NCI-H82 treated with DMSO at 0.1 percent for 48 hours (cell line): Measurements from ENCODE around the gene GPS1.

Experiments used
- DNase-seq: peaks from one replicate; lab custom pipeline; 2025; ENCODE audit not compliant: unreplicated experiment; lab: John Stamatoyannopoulos, UW

Gene GPS1

GRCh38 chr17:82056729-82057621 is 5.3 kb downstream of the GPS1 start:
- no peak for DNase-seq

GRCh38 chr17:82058230-82058854 is 6.6 kb downstream of the GPS1 start:
- DNase-seq = no peak

- no peak for DNase-seq
These were observed 7.2 kb downstream of the GPS1 start for GRCh38 chr17:82058855-82059249.

- DNase-seq = no peak
These were observed 7.7 kb downstream of the GPS1 start for GRCh38 chr17:82059272-82060000.

DNA sequence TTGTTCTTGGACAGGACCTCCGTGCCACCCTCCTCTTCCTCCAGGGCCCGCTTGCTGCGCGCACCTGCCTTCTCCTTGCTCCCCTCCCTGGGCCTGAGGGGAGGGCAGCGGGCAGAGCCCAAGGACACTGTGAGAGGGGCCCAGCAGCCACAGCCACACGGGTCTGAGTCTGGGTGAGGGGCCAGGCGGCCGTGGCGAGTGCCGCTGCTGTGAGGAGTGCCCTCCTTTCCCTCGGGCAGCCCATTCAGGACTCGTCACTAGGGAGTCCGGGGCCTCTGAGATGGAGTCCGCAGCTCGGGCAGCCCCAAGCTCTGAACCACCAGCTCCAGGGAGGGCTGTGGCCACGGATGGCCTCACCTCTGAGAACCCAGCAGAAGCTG is 8.3 kb downstream of the GPS1 start:
- DNase-seq = no peak

- DNase-seq = no peak
These were observed 8.9 kb downstream of the GPS1 start for GRCh38 chr17:82060614-82061013.

DNA sequence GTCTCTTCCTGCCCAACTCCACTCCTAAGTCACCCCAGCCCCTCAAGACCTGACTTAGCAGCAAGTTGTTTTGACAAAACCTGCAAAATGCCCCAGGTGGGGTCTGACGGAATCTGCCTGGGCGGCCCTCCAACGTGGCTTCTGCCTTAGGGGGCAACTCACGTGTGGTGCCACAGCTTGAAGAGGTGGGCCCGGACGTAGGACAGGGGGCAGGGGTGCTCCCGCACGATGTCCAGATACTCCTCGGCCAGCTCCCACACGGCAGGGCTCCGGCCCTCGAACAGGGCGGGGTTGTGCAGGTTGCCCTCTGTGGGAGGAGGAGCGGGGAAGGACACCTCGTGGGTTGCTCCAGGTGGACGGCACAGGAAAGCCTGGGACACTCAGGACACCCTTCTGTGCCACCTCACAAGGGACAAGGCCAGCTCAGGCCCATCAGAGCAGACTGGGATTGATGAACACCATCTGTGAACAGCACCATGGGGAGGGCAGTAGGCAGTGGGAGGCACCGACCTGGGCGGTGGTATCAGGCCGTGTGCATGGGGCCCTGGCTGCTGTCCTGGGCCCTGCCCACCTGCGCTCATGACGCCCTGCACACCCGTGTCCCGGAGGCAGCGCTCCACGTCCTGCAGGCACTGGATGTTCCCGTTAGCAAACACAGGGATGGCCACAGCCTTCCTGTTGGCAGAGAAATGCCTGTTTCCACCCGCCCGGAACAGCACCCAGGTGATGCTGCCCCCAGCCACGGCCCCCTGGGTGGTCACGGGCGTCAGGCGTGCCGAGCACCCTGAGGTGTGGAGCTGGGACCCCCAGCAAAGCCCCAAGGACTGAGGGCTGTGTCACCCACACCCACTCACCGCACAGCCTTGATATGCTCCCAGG is 9.6 kb downstream of the GPS1 start:
- no peak for DNase-seq

GRCh38 chr17:82062076-82062983 is 10.6 kb downstream of the GPS1 start:
- no peak for DNase-seq

DNA sequence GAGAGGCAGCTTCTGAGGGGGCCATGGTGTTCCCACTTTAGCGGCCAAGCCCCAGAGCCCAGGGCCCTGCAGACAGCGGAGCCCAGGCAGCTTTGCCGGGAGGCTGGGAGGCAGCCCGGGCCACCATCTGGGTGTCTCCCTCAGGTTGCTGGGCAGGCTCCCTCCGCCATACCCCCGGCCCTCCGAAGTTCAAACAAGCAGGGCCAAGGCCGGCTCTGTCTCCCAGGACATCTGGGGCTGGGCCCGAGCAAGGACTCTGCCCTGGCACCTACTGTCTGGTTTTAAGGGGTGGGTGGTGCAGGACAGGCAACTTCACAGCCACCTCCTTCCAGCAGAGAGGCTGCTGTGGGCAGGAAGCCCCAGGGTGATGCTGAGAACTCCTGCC is 11.3 kb downstream of the GPS1 start:
- no peak for DNase-seq

- DNase-seq = no peak
These were observed 12.0 kb downstream of the GPS1 start for GRCh38 chr17:82063424-82064415.

- DNase-seq = no peak
These were observed 12.9 kb downstream of the GPS1 start for GRCh38 chr17:82064433-82065192.

GRCh38 chr17:82065193-82065637 is 13.5 kb downstream of the GPS1 start:
- no peak for DNase-seq

GRCh38 chr17:82065638-82066303 is 14.1 kb downstream of the GPS1 start, which contains the start of gene DUS1L:
Gene DUS1L, minus strand, starts transcription at chr17:82065804. Its CDS starts 745 bp downstream, at chr17:82065059.
- DNase-seq = no peak

DNA sequence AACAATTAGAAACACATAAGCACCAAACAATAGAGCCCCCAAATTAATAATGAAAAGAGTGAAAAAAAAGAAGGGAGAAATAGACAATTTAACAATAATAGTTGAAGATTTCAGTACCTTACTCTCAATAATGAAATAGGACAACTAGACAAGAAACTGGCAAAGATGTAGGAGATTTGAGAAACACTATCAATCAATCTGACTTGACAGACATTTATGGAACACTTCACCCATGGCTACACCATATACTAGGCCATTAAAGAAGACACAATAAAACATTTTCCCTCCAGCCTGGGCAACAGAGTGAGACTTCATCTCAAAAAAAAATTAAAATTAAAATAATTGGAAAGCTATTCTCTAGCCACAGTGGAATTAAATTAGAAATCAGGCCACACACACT is 18.9 kb downstream of the GPS1 start:
- DNase-seq = no peak

DNA sequence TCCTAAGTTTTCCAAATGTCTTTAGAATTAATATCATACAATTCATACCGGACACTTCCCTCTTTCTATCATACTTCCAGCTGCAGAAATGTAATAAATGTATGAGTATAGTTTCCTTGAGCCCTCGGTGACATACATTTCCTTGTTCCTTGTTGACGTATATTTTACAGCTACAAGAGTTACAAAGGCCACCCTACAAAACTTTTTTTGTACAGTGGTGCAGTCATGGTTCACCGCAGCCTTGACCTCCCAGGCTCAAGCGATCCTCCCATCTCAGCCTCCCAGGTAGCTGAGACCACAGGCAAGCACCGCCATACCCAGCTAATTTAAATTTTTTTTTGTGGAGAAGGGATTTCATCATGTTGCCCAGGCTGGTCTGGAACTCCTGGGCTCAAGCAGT is 21.1 kb downstream of the GPS1 start:
- DNase-seq = no peak

- no peak for DNase-seq
These were observed 21.7 kb downstream of the GPS1 start for GRCh38 chr17:82073446-82073845.
